ENCODE measurements around the gene NEK6. TPM values are rescaled to one million over a fixed set of nuclear protein-coding genes. Genes with fewer than 3 reads are reported as not detected.

The NEK6 gene
- total and polyA plus RNA-seq, 10 donors, result 11.2 to 71.3 (median 41.1) TPM

DNA sequence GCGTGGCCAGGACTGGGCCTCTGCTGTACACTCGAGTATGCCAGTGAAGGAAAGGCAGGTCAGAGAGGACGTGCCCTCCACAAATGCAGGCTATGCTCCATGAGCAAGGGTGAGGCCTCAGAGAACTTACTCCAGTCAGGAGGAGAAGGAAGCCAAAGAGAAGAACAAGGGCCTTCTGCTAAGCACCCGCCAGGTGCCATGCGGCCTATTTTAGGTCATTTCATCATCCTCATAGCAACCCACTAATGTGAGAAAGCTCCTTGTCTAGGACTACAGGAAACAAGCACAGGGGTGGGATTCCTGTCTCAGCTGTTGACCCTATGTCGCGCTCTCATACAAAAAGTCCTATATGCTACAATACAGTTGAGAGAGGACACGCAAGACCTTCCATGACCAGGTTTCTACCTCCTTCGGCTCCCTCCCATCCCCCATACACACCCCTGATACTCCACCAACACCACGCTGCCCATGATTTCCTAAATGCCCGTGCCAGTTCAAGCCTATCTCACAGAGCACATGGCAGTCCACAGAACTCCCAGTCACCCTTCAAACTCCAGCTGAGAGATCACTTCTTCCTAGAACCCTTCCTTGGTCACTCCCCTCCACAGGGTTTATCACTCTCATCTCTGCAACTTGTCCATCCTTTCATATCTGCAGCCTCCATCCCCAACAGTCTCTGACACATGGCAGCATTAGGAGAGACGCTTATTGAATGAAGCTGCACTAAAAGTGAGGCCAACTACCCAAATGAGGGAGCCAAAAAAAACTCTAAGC is 130.7 kb downstream of the NEK6 start:
- DNase-seq, result no peak
- intact Hi-C loops (cut with DNase I; ENCODE audit: low total_unique reads), result no loop called here
- no peaks in the 10 kb centered on the region for H3K27me3 ChIP-seq (replicated peaks in 1 of 7)
- TF ChIP-seq, protein P1, sequence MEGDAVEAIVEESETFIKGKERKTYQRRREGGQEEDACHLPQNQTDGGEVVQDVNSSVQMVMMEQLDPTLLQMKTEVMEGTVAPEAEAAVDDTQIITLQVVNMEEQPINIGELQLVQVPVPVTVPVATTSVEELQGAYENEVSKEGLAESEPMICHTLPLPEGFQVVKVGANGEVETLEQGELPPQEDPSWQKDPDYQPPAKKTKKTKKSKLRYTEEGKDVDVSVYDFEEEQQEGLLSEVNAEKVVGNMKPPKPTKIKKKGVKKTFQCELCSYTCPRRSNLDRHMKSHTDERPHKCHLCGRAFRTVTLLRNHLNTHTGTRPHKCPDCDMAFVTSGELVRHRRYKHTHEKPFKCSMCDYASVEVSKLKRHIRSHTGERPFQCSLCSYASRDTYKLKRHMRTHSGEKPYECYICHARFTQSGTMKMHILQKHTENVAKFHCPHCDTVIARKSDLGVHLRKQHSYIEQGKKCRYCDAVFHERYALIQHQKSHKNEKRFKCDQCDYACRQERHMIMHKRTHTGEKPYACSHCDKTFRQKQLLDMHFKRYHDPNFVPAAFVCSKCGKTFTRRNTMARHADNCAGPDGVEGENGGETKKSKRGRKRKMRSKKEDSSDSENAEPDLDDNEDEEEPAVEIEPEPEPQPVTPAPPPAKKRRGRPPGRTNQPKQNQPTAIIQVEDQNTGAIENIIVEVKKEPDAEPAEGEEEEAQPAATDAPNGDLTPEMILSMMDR (IDR thresholded peaks at IDR 0.05 in 8 of 11, conservative IDR thresholded peaks at IDR 0.05 in 3 of 11), result no peak
- TF ChIP-seq POLR2AphosphoS5 (IDR thresholded peaks at IDR 0.05) (no peak), POLR2A (IDR thresholded peaks at IDR 0.05) (no peak)
- H3K4me3 ChIP-seq, result no peak overlapping the region
- H3K27ac ChIP-seq, result no peak overlapping the region
- H3K4me1 ChIP-seq, result peaks cover 3 to 84% (median 61%) of the 10 kb centered on the region in 6 donors
- H3K36me3 ChIP-seq, result peaks cover 0 to 30% (median 13%) of the 10 kb centered on the region in 6 donors
- WGBS, 5 donors, result 68 to 87% (median 80%) methylated on average over 12 of the region's 12 CpGs
- no peaks in the 10 kb centered on the region for H3K9me3 ChIP-seq

DNA sequence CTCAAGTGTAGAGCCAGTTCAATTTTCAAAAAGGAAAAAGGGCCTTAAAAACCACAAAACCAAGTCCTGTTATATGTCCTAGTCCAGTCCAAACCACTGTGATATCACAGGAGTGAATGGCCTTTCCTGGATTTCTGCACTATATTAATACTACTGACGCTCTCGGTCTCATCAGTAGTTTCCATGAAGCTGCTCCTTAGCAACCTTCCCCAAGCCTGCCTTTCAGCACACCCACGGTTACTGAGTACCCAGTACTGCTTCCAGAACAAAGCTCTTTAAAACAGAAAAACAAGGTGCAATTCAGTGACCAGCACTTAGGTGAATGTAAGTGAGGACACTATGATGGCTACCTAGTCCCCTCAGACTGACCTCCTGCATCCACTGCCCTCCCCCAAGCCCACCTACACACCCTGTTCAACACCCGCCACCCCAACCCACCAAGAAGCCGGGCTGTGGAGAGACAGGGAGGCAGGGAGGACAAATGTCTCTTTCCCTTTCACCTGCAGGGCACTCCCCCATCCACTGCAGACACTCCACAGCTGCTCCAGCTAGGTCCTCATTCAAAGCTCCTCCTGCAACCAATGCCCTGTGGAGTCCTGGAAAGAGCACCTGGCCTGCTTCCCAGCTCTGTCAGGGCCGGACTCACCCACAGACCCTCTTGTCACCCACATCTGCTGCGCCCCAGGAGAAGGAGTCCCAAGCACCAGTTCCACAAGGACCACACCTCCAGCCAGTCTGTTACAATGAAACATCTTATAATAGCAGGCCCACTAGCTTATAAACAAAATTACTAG is 131.6 kb downstream of the NEK6 start:
- H3K27ac ChIP-seq, result no peak overlapping the region
- H3K4me1 ChIP-seq, result peaks cover 3 to 93% (median 67%) of the 10 kb centered on the region in 6 donors
- WGBS, 5 donors, result 77 to 93% (median 90%) methylated on average over 7 of the region's 7 CpGs
- intact Hi-C loops (cut with DNase I; ENCODE audit: low total_unique reads), result no loop called here
- peaks cover 0 to 30% (median 6%) of the 10 kb centered on the region in 6 donors for H3K36me3 ChIP-seq
- TF ChIP-seq POLR2A (IDR thresholded peaks at IDR 0.05) (no peak), POLR2AphosphoS5 (IDR thresholded peaks at IDR 0.05) (no peak)
- TF ChIP-seq, protein P1 (IDR thresholded peaks at IDR 0.05 in 8 of 11, conservative IDR thresholded peaks at IDR 0.05 in 3 of 11), result no peak
- no peaks in the 10 kb centered on the region for H3K27me3 ChIP-seq (replicated peaks in 1 of 7)
- no peak overlapping the region for H3K4me3 ChIP-seq
- no peaks in the 10 kb centered on the region for H3K9me3 ChIP-seq
- no peak for DNase-seq

GRCh38 chr9:124390794-124391658 is 133.3 kb downstream of the NEK6 start:
- Histone ChIP-seq H3K27me3 (replicated peaks in 1 of 7) (no peaks in the 10 kb centered on the region), H3K4me3 (no peak overlapping the region), H3K9me3 (no peaks in the 10 kb centered on the region), H3K27ac (peak overlapping the region in 2 of 8 donors; percentile 67 to 71), H3K4me1 (peaks cover 3 to 100% (median 62%) of the 10 kb centered on the region in 6 donors), H3K36me3 (peaks cover 0 to 37% (median 2%) of the 10 kb centered on the region in 6 donors)
- TF ChIP-seq POLR2AphosphoS5 (IDR thresholded peaks at IDR 0.05) (no peak), POLR2A (IDR thresholded peaks at IDR 0.05) (no peak)
- no peak for DNase-seq
- intact Hi-C loops (cut with DNase I; ENCODE audit: low total_unique reads), result loop anchor here (5.0 kb wide), 1 partner anchor 264 kb away; no protein-coding TSS in a partner anchor
- 72 to 88% (median 80%) methylated on average over 9 of the region's 9 CpGs for WGBS, 5 donors

GRCh38 chr9:124392254-124392870 is 134.6 kb downstream of the NEK6 start:
- H3K4me1 ChIP-seq, result peaks cover 2 to 100% (median 59%) of the 10 kb centered on the region in 6 donors

More at GRCh38 chr9:124392254-124392870, 134.6 kb downstream of the NEK6 start:
- intact Hi-C loops (cut with DNase I; ENCODE audit: low total_unique reads), result loop anchor here (5.0 kb wide), 1 partner anchor 265 kb away; no protein-coding TSS in a partner anchor
- Histone ChIP-seq H3K4me3 (peak overlapping the region in 1 of 8 donors; percentile 13), H3K27ac (peak overlapping the region in 7 of 8 donors; percentile 20 to 71 (median 52)), H3K36me3 (peaks cover 0 to 50% (median 9%) of the 10 kb centered on the region in 6 donors), H3K9me3 (no peaks in the 10 kb centered on the region), H3K27me3 (replicated peaks in 1 of 7) (no peaks in the 10 kb centered on the region)
- DNase-seq, result peak; percentile 81
- TF ChIP-seq POLR2AphosphoS5 (IDR thresholded peaks at IDR 0.05), result peak; percentile 38 to 65 (median 45)
- TF ChIP-seq POLR2A (IDR thresholded peaks at IDR 0.05), result no peak
- WGBS, 5 donors, result 48 to 78% (median 65%) methylated on average over 12 of the region's 12 CpGs

Measured in spleen (tissue), 11 donors.